A673 (cell line): ENCODE measurements around the gene ZNF813. TPM values are rescaled to one million over a fixed set of nuclear protein-coding genes. Genes with fewer than 3 reads are reported as not detected.
"Not testable (repeated sequence)": the region's sequence is repeated elsewhere in the genome, so short reads cannot be mapped to it uniquely, and the experiment has no call there.

Experiments used
- BruUV-seq: library from RNA; stranded (reverse); fragments of 400-500 nt; replicated peaks from 2 replicates; lab custom pipeline; 2021; lab: Mats Ljungman, UMichigan
- CTCF ChIA-PET: fragments of 300-600 bp; sonication (Branson Sonifier 250); formaldehyde crosslinking; loops from one replicate; lab custom pipeline; 2022; ENCODE audit warnings: antibody characterized with exemption; lab: Charles Lee
- POLR2A ChIA-PET: fragments of 300-600 bp; sonication (Branson Sonifier 250); formaldehyde crosslinking; loops from one replicate; lab custom pipeline; 2022; ENCODE audit warnings: antibody characterized with exemption; ENCODE audit not compliant: low non-redundant PET; lab: Charles Lee
- DNase-seq: peaks from one replicate; pipeline ENCODE4 v3.0.0-alpha.2; 2015; ENCODE audit warnings: low spot score
- H3K27ac ChIP-seq: fragments of 200-600 bp; sonication (generic); 2 replicates; pipeline ENCODE4 v1.5.1; 2016; ENCODE audit warnings: mixed run types, low read depth, mild to moderate bottlenecking, mixed read lengths, antibody characterized with exemption, low read length; ENCODE audit not compliant: poor library complexity, severe bottlenecking
- H3K27me3 ChIP-seq: fragments of 200-600 bp; sonication (generic); replicated peaks from 2 replicates; pipeline ENCODE4 v1.6.1; 2017; ENCODE audit warnings: mixed run types, low read depth, mild to moderate bottlenecking, mixed read lengths, antibody characterized with exemption, low read length; ENCODE audit not compliant: insufficient read depth, poor library complexity
- H3K36me3 ChIP-seq: fragments of 200-600 bp; sonication (generic); 2 replicates; pipeline ENCODE4 v1.6.1; 2016; ENCODE audit warnings: mixed run types, mild to moderate bottlenecking, mixed read lengths, antibody characterized with exemption, low read length; ENCODE audit not compliant: insufficient read depth, poor library complexity, severe bottlenecking
- H3K4me1 ChIP-seq: fragments of 200-600 bp; sonication (generic); 2 replicates; pipeline ENCODE4 v1.6.1; 2017; ENCODE audit warnings: mixed run types, mild to moderate bottlenecking, mixed read lengths, antibody characterized with exemption, low read length; ENCODE audit not compliant: insufficient read depth, poor library complexity, severe bottlenecking
- H3K4me3 ChIP-seq: fragments of 200-600 bp; sonication (generic); 2 replicates; pipeline ENCODE4 v1.5.1; 2016; ENCODE audit warnings: low read depth, mixed run types, mild to moderate bottlenecking, mixed read lengths, low read length; ENCODE audit not compliant: poor library complexity, severe bottlenecking
- H3K9me3 ChIP-seq: fragments of 200-600 bp; sonication (generic); 2 replicates; pipeline ENCODE4 v1.6.1; 2016; ENCODE audit warnings: mixed run types, low read depth, mild to moderate bottlenecking, mixed read lengths, antibody characterized with exemption, low read length; ENCODE audit not compliant: poor library complexity, severe bottlenecking
- EZH2 ChIP-seq: fragments of 200-600 bp; sonication (generic); IDR thresholded peaks from 2 replicates; pipeline ENCODE4 v1.6.1; 2017; ENCODE audit warnings: borderline replicate concordance, low read depth, mild to moderate bottlenecking, mixed read lengths, antibody characterized with exemption, low read length; ENCODE audit not compliant: poor library complexity, severe bottlenecking
- intact Hi-C: fragments of 100-400 bp; cut with micrococcal nuclease; formaldehyde crosslinking; loops from one replicate; pipeline ENCODE4 v1.10.0; 2022; ENCODE audit not compliant: unreplicated experiment
- total RNA-seq: library from RNA; stranded (reverse); gene quantifications from 2 replicates; pipeline ENCODE4 v1.2.3, GENCODE V29; 2021
- TF ChIP-seq, protein P1 (sequence below): fragments of 300-800, 200-600 bp; sonication (generic); conservative IDR thresholded peaks from 2 replicates; pipeline ENCODE4 v1.5.1; 2017; ENCODE audit warnings: low read depth, mild to moderate bottlenecking, antibody characterized with exemption, low read length, moderate library complexity, mixed read lengths

ZNF813 gene
- total RNA-seq, 1 experiment from 2014 or later: 5.6 TPM

DNA sequence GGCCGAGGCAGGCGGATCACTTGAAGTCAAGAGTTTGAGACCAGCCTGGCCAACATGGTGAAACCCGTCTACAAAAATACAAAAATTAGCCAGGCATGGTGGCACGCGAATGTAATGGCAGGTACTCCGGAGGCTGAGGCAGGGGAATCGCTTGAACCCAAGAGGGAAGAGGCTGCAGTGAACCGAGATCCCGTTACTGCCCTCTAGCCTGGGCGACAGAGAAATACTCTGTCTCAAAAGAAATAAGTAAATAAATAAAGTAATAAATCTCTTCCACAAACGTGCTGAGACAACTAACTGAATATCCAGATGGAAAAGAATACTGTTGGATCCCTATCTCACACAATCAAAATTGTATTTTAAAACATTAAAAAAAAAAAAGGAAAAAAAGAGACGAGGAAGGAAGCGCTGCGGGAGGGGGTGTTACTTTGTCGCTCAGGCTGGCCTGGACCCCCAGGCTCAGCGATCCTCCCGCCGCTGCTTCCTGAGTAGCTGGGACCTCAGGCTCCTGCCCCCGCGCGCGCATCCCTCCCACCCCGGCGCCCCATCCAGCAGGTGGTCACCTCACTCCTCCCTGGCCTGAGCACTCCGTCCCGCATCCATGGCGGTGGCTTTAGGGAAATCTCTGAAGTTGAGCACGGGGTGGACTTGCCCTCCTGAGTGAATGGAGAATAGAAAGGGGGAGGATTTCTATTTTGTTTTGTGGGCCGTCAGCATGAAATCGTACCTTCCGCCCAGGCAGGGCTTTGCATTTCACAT, 628 bp upstream of the ZNF813 start:
- H3K27ac ChIP-seq: no peak overlapping the region
- peaks cover 3% of the 10 kb centered on the region for H3K9me3 ChIP-seq
- TF ChIP-seq, protein P1, sequence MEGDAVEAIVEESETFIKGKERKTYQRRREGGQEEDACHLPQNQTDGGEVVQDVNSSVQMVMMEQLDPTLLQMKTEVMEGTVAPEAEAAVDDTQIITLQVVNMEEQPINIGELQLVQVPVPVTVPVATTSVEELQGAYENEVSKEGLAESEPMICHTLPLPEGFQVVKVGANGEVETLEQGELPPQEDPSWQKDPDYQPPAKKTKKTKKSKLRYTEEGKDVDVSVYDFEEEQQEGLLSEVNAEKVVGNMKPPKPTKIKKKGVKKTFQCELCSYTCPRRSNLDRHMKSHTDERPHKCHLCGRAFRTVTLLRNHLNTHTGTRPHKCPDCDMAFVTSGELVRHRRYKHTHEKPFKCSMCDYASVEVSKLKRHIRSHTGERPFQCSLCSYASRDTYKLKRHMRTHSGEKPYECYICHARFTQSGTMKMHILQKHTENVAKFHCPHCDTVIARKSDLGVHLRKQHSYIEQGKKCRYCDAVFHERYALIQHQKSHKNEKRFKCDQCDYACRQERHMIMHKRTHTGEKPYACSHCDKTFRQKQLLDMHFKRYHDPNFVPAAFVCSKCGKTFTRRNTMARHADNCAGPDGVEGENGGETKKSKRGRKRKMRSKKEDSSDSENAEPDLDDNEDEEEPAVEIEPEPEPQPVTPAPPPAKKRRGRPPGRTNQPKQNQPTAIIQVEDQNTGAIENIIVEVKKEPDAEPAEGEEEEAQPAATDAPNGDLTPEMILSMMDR: no peak
- TF ChIP-seq EZH2: no peak
- peak overlapping the region; percentile 81 for H3K4me3 ChIP-seq
- no TSS peak for BruUV-seq
- no peaks in the 10 kb centered on the region for H3K4me1 ChIP-seq
- intact Hi-C loops: no loop called here
- H3K27me3 ChIP-seq: no peaks in the 10 kb centered on the region
- H3K36me3 ChIP-seq: no peaks in the 10 kb centered on the region
- ChIA-PET CTCF (no interaction called here), POLR2A (no interaction called here)
- no peak for DNase-seq

DNA sequence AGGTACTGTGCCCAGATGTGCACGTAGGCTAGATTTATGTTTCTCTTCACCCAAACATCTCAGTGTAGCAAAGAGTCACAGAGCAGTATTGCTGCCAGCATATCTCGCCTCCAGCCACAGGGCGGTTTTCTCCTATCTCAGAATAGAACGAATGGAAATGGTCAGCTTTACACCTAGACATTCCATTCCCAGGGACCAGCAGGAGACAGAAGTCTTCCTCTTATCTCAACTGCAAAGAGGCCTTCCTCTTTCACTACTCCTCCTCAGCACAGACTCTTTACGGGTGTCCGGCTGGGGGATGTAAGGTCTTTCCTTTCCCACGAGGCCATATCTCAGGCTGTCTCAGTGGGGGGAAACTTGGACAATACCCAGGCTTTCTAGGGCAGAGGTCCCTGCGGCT, 1.1 kb downstream of the ZNF813 start:
- H3K9me3 ChIP-seq, H3K27me3 ChIP-seq, POLR2A ChIA-PET, H3K4me1 ChIP-seq, DNase-seq, H3K36me3 ChIP-seq, CTCF ChIA-PET, H3K27ac ChIP-seq: not testable (repeated sequence)
- BruUV-seq: TSS peak; percentile 45
- H3K4me3 ChIP-seq: peak overlapping the region; percentile 81
- intact Hi-C loops: loop anchor here (2.0 kb wide), 1 partner anchor 72 kb away; no protein-coding TSS in a partner anchor

DNA sequence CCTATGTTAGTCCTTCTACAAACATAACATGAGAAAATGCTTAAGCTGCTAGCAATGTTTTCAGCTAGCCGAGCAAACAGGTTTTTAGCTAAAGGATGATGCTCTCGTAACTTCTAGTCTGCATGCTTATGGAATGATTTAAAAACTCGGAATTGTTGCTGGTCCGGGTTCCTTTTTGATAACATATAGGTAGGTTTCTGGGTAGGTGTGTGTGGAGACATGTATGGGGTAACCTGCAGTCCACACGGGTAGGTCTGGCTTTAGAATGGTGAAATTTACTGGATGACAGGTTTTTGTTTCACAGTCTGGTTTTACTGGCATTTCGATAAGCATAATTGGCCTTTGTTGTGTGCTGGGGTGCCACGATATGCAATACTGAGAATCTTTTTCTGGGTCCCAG, 4.4 kb downstream of the ZNF813 start:
- no peak overlapping the region for H3K4me3 ChIP-seq
- ChIA-PET POLR2A (no interaction called here), CTCF (no interaction called here)
- BruUV-seq: no TSS peak
- no peaks in the 10 kb centered on the region for H3K27me3 ChIP-seq
- no peaks in the 10 kb centered on the region for H3K9me3 ChIP-seq
- DNase-seq: no peak
- intact Hi-C loops: no loop called here
- H3K27ac ChIP-seq: no peak overlapping the region
- TF ChIP-seq, protein P1: no peak
- no peak for TF ChIP-seq EZH2
- no peaks in the 10 kb centered on the region for H3K4me1 ChIP-seq
- H3K36me3 ChIP-seq: no peaks in the 10 kb centered on the region

DNA sequence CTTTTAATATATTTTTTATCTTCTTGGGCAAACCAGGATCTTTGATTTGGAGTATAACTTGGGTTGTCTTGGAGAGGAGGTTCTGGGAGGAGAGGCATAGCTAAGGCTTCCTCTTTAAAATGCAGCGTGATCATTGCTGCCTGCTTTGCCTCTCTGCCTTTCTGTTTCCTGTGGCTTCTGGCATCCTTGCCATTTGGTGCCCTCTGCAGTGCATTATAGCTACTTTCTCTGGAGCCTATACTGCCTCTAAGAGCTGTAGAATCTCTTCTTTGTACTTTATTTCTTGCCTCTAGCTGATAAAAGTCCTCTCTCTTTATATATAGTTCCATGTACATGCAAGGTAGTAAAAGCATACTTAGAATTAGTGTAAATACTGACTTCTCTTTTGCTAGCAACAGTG, 7.3 kb downstream of the ZNF813 start:
- H3K4me3 ChIP-seq, DNase-seq, intact Hi-C loops, H3K27ac ChIP-seq, H3K27me3 ChIP-seq, POLR2A ChIA-PET, H3K36me3 ChIP-seq, CTCF ChIA-PET, BruUV-seq, H3K9me3 ChIP-seq, H3K4me1 ChIP-seq: not testable (repeated sequence)

DNA sequence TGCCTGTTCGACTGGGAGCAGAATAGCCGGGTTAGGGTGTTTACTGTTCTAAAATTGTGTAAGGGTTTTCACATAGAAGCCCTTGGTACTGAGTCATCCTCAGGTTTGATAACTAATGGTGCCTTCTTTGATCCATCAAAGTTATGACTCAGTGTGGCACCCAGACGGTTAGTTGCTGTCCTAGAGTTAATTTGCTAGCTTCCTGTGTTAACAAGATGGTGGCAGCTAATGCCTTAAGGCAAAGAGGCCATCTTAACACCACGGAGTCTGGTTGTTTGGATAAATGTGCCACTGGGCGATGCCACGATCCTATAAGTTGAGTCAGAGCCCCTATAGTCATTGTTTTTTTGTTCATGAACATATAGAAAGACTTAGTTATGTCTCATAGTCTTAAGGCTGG, 7.9 kb downstream of the ZNF813 start:
- H3K4me1 ChIP-seq, BruUV-seq, H3K4me3 ChIP-seq, H3K36me3 ChIP-seq, intact Hi-C loops, POLR2A ChIA-PET, CTCF ChIA-PET, H3K27me3 ChIP-seq, H3K9me3 ChIP-seq, DNase-seq, H3K27ac ChIP-seq: not testable (repeated sequence)

DNA sequence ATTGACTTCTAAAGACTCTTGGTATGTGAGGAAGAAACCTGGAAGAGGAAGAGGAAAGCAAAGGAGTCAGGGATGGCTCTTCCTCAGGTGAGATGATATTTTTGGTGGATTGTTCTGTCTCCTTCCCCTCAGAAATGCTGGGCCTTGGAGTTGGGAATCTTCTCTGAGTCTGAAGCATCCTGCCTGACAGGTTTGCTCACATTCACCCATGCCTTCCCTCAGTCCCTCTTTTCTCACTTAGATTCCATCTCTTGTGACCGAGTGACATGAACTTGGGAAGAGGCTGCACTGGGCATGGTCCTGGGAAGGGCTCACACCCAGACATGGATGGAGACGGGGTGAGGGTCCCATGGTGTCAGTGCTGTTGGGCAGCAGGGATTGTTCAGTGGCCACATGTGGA, 16.2 kb downstream of the ZNF813 start:
- CTCF ChIA-PET, H3K27ac ChIP-seq, POLR2A ChIA-PET, BruUV-seq, H3K4me3 ChIP-seq, H3K4me1 ChIP-seq, H3K27me3 ChIP-seq, intact Hi-C loops, DNase-seq: not testable (repeated sequence)
- peaks cover 17% of the 10 kb centered on the region for H3K9me3 ChIP-seq
- H3K36me3 ChIP-seq: peaks cover 17% of the 10 kb centered on the region
